ENCODE measurements around the gene MRPL14. TPM values are rescaled to one million over a fixed set of nuclear protein-coding genes. Genes with fewer than 3 reads are reported as not detected.

MRPL14 gene
- total and polyA plus RNA-seq, 4 donors: 34.6 to 118 (median 40.9) TPM

DNA sequence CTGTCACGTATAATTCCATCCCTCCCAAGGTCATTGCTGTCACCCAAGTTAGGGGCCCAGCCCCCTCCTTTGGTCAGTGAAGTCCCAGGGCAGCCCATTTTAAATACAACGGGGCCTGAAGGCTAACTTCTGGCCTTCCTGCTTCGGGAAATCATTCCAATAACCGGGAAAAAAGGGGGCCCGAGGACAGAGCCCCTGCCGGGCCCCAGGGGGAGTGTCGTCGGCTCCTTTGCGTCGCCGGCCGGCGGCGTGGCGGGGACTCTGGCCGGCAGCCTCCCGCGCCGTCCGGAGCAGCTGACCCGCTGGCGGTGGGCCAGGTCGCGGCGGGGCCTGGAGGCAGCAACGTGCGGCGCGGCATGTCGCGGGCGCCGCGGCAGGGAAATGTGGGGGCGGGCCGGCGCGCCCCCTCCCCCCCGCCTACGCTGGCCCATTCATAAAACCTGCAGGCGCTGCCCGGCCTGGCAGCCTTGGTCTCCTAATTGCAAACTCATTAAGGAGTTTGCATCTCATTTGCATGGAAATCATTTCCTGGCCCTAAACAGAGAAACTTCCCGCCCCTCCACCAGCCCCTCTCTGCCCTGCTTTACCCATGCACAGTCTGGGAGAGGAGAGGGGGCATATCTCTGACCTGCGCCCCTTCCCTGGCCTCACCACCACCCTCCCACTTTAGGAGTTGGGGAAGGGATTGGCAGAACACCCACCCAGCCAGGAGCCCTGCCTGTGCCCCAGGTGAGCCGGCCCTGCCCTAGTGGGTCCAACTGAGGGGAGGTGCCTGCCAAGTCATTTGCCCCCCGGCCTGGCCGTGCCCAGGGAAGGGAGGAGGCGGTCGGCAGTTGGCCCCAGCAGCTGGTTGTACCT, 50.7 kb downstream of the MRPL14 start:
- WGBS: 16% methylated on average over 49 of the region's 49 CpGs
- H3K4me1 ChIP-seq (ENCODE audit: control insufficient read depth in 4 of 4, insufficient read depth in 4 of 4, low read length in 3 of 4): peaks cover 7 to 43% (median 17%) of the 10 kb centered on the region in 4 donors
- H3K27me3 ChIP-seq (ENCODE audit: control insufficient read depth in 4 of 4, insufficient read depth in 4 of 4, low read length in 3 of 4): no peaks in the 10 kb centered on the region

DNA sequence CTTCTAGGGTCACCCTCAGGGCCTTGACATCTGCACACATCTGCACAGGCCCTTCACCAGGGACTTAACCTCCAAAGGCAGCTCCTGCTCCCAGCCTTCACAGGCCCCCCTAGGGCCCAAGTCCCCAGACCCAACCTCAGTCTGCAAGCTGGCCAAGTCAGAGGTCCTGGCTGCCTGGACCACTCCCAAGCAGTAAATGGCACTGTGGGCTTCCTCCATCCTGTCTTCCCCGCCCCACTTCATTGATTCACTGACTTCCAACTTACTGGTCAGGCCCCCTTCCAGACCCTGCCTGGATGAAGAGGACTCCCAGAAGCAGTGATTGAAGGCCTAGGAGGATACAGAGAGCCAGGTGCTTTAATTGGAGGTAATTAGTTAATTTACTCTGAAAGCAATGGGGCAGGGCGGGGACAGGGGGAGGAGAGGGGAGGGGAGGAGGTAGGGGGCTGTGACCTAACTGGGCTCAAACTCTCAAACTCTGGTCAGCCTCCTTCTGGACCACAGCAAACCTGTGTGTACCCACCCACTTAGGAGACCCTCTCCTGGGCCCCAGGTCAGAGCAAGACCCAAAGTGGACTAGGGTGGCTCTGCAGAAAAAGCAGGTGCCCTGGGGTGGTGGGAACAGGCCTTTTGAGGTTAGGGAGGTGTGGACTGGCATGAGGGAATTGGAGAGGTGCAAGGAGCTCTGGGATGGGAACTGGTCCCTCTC, 51.5 kb downstream of the MRPL14 start:
- no peak for DNase-seq (ENCODE audit: low spot score)
- Histone ChIP-seq H3K27ac (ENCODE audit: low read depth in 1 of 2, low read length in 2 of 2) (no peak overlapping the region), H3K36me3 (ENCODE audit: control insufficient read depth in 4 of 4, insufficient read depth in 3 of 4, low read depth in 1 of 4, low read length in 3 of 4) (no peaks in the 10 kb centered on the region), H3K4me3 (ENCODE audit: low read depth in 1 of 3, low read length in 3 of 3) (no peak overlapping the region), H3K9ac (ENCODE audit: low read depth in 1 of 2, low read length in 2 of 2) (no peak overlapping the region), H3K27me3 (ENCODE audit: control insufficient read depth in 4 of 4, insufficient read depth in 4 of 4, low read length in 3 of 4) (no peaks in the 10 kb centered on the region), H3K9me3 (ENCODE audit: control insufficient read depth in 4 of 4, low read length in 3 of 4) (no peaks in the 10 kb centered on the region), H3K4me1 (ENCODE audit: control insufficient read depth in 4 of 4, insufficient read depth in 4 of 4, low read length in 3 of 4) (peaks cover 7 to 43% (median 17%) of the 10 kb centered on the region in 4 donors)
- WGBS: 97% methylated on average over 2 of the region's 2 CpGs
- TF ChIP-seq, protein P1, sequence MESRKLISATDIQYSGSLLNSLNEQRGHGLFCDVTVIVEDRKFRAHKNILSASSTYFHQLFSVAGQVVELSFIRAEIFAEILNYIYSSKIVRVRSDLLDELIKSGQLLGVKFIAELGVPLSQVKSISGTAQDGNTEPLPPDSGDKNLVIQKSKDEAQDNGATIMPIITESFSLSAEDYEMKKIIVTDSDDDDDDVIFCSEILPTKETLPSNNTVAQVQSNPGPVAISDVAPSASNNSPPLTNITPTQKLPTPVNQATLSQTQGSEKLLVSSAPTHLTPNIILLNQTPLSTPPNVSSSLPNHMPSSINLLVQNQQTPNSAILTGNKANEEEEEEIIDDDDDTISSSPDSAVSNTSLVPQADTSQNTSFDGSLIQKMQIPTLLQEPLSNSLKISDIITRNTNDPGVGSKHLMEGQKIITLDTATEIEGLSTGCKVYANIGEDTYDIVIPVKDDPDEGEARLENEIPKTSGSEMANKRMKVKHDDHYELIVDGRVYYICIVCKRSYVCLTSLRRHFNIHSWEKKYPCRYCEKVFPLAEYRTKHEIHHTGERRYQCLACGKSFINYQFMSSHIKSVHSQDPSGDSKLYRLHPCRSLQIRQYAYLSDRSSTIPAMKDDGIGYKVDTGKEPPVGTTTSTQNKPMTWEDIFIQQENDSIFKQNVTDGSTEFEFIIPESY (IDR thresholded peaks at IDR 0.05): no peak
- TF ChIP-seq JUND (IDR thresholded peaks at IDR 0.05) (no peak), RAD21 (IDR thresholded peaks at IDR 0.05) (no peak), FOXA2 (IDR thresholded peaks at IDR 0.05) (no peak), GABPA (IDR thresholded peaks at IDR 0.05 in 1 of 2, conservative IDR thresholded peaks at IDR 0.05 in 1 of 2) (no peak), NR2F2 (IDR thresholded peaks at IDR 0.05) (no peak), FOXA1 (IDR thresholded peaks at IDR 0.05) (no peak), HNF4A (conservative IDR thresholded peaks at IDR 0.05) (no peak), YY1 (IDR thresholded peaks at IDR 0.05) (no peak), EGR1 (IDR thresholded peaks at IDR 0.05; ENCODE audit: low read depth in 2 of 2) (no peak), HNF4G (IDR thresholded peaks at IDR 0.05) (no peak), RXRA (IDR thresholded peaks at IDR 0.05) (no peak)
- TF ChIP-seq, protein P2, sequence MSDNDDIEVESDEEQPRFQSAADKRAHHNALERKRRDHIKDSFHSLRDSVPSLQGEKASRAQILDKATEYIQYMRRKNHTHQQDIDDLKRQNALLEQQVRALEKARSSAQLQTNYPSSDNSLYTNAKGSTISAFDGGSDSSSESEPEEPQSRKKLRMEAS (IDR thresholded peaks at IDR 0.05): no peak

More for the DNA sequence above, 50.7 kb downstream of the MRPL14 start:
- Histone ChIP-seq H3K9ac (ENCODE audit: low read depth in 1 of 2, low read length in 2 of 2) (no peak overlapping the region), H3K4me3 (ENCODE audit: low read depth in 1 of 3, low read length in 3 of 3) (peak overlapping the region in 1 of 3 donors; percentile 12), H3K9me3 (ENCODE audit: control insufficient read depth in 4 of 4, low read length in 3 of 4) (no peaks in the 10 kb centered on the region), H3K27ac (ENCODE audit: low read depth in 1 of 2, low read length in 2 of 2) (no peak overlapping the region), H3K36me3 (ENCODE audit: control insufficient read depth in 4 of 4, insufficient read depth in 3 of 4, low read depth in 1 of 4, low read length in 3 of 4) (no peaks in the 10 kb centered on the region)
- peak; percentile 66 for DNase-seq (ENCODE audit: low spot score)
- no peak for TF ChIP-seq JUND (IDR thresholded peaks at IDR 0.05)
- no peak for TF ChIP-seq HNF4G (IDR thresholded peaks at IDR 0.05)
- no peak for TF ChIP-seq HNF4A (conservative IDR thresholded peaks at IDR 0.05)
- no peak for TF ChIP-seq FOXA2 (IDR thresholded peaks at IDR 0.05)
- TF ChIP-seq, protein P3, sequence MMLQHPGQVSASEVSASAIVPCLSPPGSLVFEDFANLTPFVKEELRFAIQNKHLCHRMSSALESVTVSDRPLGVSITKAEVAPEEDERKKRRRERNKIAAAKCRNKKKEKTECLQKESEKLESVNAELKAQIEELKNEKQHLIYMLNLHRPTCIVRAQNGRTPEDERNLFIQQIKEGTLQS (IDR thresholded peaks at IDR 0.05): no peak
- no peak for TF ChIP-seq RXRA (IDR thresholded peaks at IDR 0.05)
- TF ChIP-seq EGR1 (IDR thresholded peaks at IDR 0.05; ENCODE audit: low read depth in 2 of 2): no peak
- TF ChIP-seq FOXA1 (IDR thresholded peaks at IDR 0.05): no peak
- TF ChIP-seq RAD21 (IDR thresholded peaks at IDR 0.05): no peak
- no peak for TF ChIP-seq TAF1 (conservative IDR thresholded peaks at IDR 0.05)
- TF ChIP-seq, protein P4, sequence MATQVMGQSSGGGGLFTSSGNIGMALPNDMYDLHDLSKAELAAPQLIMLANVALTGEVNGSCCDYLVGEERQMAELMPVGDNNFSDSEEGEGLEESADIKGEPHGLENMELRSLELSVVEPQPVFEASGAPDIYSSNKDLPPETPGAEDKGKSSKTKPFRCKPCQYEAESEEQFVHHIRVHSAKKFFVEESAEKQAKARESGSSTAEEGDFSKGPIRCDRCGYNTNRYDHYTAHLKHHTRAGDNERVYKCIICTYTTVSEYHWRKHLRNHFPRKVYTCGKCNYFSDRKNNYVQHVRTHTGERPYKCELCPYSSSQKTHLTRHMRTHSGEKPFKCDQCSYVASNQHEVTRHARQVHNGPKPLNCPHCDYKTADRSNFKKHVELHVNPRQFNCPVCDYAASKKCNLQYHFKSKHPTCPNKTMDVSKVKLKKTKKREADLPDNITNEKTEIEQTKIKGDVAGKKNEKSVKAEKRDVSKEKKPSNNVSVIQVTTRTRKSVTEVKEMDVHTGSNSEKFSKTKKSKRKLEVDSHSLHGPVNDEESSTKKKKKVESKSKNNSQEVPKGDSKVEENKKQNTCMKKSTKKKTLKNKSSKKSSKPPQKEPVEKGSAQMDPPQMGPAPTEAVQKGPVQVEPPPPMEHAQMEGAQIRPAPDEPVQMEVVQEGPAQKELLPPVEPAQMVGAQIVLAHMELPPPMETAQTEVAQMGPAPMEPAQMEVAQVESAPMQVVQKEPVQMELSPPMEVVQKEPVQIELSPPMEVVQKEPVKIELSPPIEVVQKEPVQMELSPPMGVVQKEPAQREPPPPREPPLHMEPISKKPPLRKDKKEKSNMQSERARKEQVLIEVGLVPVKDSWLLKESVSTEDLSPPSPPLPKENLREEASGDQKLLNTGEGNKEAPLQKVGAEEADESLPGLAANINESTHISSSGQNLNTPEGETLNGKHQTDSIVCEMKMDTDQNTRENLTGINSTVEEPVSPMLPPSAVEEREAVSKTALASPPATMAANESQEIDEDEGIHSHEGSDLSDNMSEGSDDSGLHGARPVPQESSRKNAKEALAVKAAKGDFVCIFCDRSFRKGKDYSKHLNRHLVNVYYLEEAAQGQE (IDR thresholded peaks at IDR 0.05): no peak
- no peak for TF ChIP-seq GABPA (IDR thresholded peaks at IDR 0.05 in 1 of 2, conservative IDR thresholded peaks at IDR 0.05 in 1 of 2)
- TF ChIP-seq YY1 (IDR thresholded peaks at IDR 0.05): no peak

All from liver (tissue), 9 donors.